Measurements from ENCODE around the gene PSMB10. TPM values are rescaled to one million over a fixed set of nuclear protein-coding genes. Genes with fewer than 3 reads are reported as not detected.
A peak's percentile ranks its signal among the peaks of the same experiment; 100 is the strongest.

Gene PSMB10
- total and polyA plus RNA-seq, 2 of the 4 experiments (the other 2 are of a cell fraction): 28.7 to 36.7 TPM

DNA sequence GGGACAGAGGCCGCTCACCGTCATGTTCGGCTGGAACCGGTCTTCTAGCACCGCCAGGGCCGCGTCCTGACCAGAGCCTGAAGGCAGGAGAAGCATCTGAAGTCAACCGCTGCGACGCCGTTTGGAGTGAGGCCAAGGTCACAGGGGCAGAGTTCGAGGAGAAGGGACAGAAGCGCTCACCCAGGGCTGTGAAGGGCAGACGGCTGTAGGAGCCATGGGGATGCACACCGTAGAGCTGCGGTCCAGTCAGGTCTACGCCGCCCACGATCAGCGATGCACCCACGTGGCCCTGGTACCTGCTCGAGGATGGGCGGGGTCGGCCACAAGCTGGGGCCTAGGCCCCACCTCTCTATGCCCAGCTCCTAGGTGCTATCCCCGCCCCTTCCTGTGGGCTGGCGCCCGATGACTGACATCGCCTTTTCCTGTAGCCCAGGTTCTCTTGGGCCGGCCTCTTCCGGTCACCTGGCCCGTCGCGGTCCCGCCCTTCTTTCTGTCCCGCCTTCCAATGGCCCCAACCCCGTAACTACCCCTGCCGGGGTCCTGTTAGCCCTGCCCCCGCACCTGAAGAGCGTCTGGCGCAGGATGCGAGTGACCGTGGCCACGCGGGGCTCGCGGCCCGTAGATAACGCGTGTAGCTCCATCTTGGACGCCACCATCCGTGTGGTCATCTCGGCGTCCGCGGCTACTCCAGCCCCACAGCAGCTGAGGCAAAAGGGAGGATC lies 1.1 kb downstream of the PSMB10 start:
- H3K9ac ChIP-seq (ENCODE audit: low read depth, low read length): peak overlapping the region; percentile 99
- no peaks in the 10 kb centered on the region for H3K9me3 ChIP-seq (ENCODE audit: control insufficient read depth, insufficient read depth, low read length)
- H3K27ac ChIP-seq (ENCODE audit: insufficient read depth, low read length): peak overlapping the region; percentile 98
- peak overlapping the region; percentile 55; the same call in 1 of the 2 replicates for H2BK120ac ChIP-seq (ENCODE audit: low read depth, low read length)
- H2AFZ ChIP-seq (replicated peaks; ENCODE audit: low read length, poor library complexity): peak overlapping the region; percentile 99
- H3K27me3 ChIP-seq (ENCODE audit: control insufficient read depth, insufficient read depth, low read length): no peaks in the 10 kb centered on the region
- peak overlapping the region; percentile 95 for H3K4ac ChIP-seq (ENCODE audit: low read depth, low read length)
- H3K36me3 ChIP-seq (ENCODE audit: control insufficient read depth, insufficient read depth, low read length): peaks cover 18% of the 10 kb centered on the region
- peak; percentile 81 for ATAC-seq (ENCODE audit: low read depth)
- POLR2A ChIA-PET (ENCODE audit: unreplicated experiment): interaction anchor here (0.5 to 0.7 kb wide), 3 partner anchors 151 to 414 kb away, joined by 3 read pairs; partner anchors contain the start of gene ACD
- H2BK5ac ChIP-seq (ENCODE audit: low read depth, low read length, poor library complexity, severe bottlenecking): peak overlapping the region; percentile 89
- peak; percentile 87 for DNase-seq
- H2AK9ac ChIP-seq (replicated peaks; ENCODE audit: low read depth, low read length, poor library complexity): peak overlapping the region; percentile 100
- TF ChIP-seq MXI1 (IDR thresholded peaks at IDR 0.05; ENCODE audit: borderline replicate concordance, low read depth, low read length): 0 out of 2 replicates have a peak, but pooled peaks have one; percentile 60
- no peak for TF ChIP-seq RAD21 (IDR thresholded peaks at IDR 0.05; ENCODE audit: low read length)
- peak; percentile 70; the same call in 1 of the 2 replicates for TF ChIP-seq POLR2A (IDR thresholded peaks at IDR 0.05; ENCODE audit: low read depth, low read length)
- TF ChIP-seq CHD1 (IDR thresholded peaks at IDR 0.05; ENCODE audit: low read depth, low read length): 0 out of 2 replicates have a peak, but pooled peaks have one; percentile 51
- TF ChIP-seq, protein P1, sequence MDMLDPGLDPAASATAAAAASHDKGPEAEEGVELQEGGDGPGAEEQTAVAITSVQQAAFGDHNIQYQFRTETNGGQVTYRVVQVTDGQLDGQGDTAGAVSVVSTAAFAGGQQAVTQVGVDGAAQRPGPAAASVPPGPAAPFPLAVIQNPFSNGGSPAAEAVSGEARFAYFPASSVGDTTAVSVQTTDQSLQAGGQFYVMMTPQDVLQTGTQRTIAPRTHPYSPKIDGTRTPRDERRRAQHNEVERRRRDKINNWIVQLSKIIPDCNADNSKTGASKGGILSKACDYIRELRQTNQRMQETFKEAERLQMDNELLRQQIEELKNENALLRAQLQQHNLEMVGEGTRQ (IDR thresholded peaks at IDR 0.05; ENCODE audit: low read depth, low read length): peak; percentile 91
- TF ChIP-seq RCOR1 (IDR thresholded peaks at IDR 0.05; ENCODE audit: insufficient replicate concordance, low read length): no peak
- no peak for TF ChIP-seq FOS (IDR thresholded peaks at IDR 0.05; ENCODE audit: low read depth, low read length)
- peak; percentile 37; the same call in 1 of the 2 replicates for TF ChIP-seq MAZ (IDR thresholded peaks at IDR 0.05; ENCODE audit: borderline replicate concordance, low read depth, low read length)
- in situ Hi-C loops (cut with MboI; ENCODE audit: low sequenced_read_pairs): loop anchor here (25.0 kb wide), 1 partner anchor 398 kb away; the partner anchor contains the start of gene RIPOR1
- CTCF ChIA-PET: interaction anchor here (0.6 to 3.0 kb wide), 2 partner anchors 18 to 119 kb away, joined by 3 to 16 read pairs; no protein-coding TSS in a partner anchor
- BruUV-seq (replicated peaks): no TSS peak
- WGBS, 2 experiments (ENCODE audit: extremely low coverage in 2 of 2, insufficient read length in 1 of 2): 1% methylated on average over 30 of the region's 55 CpGs; no CpG with 5 or more reads in 1 of the 2 experiments
- dilution Hi-C loops (cut with HindIII; ENCODE audit: low sequenced_read_pairs, unreplicated experiment): no loop called here
- H2BK15ac ChIP-seq (ENCODE audit: low read depth, low read length): no peak overlapping the region
- peak overlapping the region; percentile 99 for H3K14ac ChIP-seq (replicated peaks; ENCODE audit: low read depth, low read length)
- H4K8ac ChIP-seq (ENCODE audit: low read depth in 2 of 2, low read length in 2 of 2): peak overlapping the region; percentile 91 to 97
- H3K4me3 ChIP-seq (ENCODE audit: insufficient read depth, low read depth, low read length): peak overlapping the region; percentile 94
- H3K4me1 ChIP-seq (ENCODE audit: control insufficient read depth, insufficient read depth, low read length): peaks cover 11% of the 10 kb centered on the region
- H3K79me1 ChIP-seq (ENCODE audit: low read depth in 1 of 2, low read length in 2 of 2): peaks cover 14 to 50% of the 10 kb centered on the region in 2 experiments; a peak in 3 of 4 replicates
- peak overlapping the region; percentile 98 for H2AK5ac ChIP-seq (ENCODE audit: low read depth, low read length)
- H3K56ac ChIP-seq (ENCODE audit: extremely low read depth, insufficient read depth, low read length): peak overlapping the region; percentile 89
- H4K5ac ChIP-seq (ENCODE audit: low read depth, low read length): peak overlapping the region; percentile 87
- H4K20me1 ChIP-seq (ENCODE audit: insufficient read depth, low read length): peaks cover 14% of the 10 kb centered on the region
- peak overlapping the region; percentile 97 for H3K23ac ChIP-seq (ENCODE audit: low read depth, low read length)
- peak overlapping the region; percentile 26 for H3K18ac ChIP-seq (ENCODE audit: low read depth, low read length)
- intact Hi-C loops (cut with micrococcal nuclease): loop anchor here (1.0 to 5.0 kb wide), 2 partner anchors 105 to 373 kb away; partner anchors contain the start of gene CTCF
- peak overlapping the region; percentile 94 for H3K4me2 ChIP-seq (ENCODE audit: low read depth, low read length)
- peaks cover 12% of the 10 kb centered on the region for H3K9me1 ChIP-seq (ENCODE audit: insufficient read depth, low read length)
- no peak overlapping the region for H2BK20ac ChIP-seq (ENCODE audit: low read depth, low read length)
- peak overlapping the region; percentile 93 for H4K91ac ChIP-seq (ENCODE audit: insufficient read depth, low read depth, low read length)

Measured in IMR-90 (cell line).